GM21526 (cell line): ENCODE data around the gene FLT3.
"Not testable (repeated sequence)": the region's sequence is repeated elsewhere in the genome, so short reads cannot be mapped to it uniquely, and the experiment has no call there.

Source experiments
- ATAC-seq: cut with Tn5 transposase; IDR thresholded peaks from one replicate; pipeline ENCODE4 v1.9.1; 2021; ENCODE audit warnings: moderate library complexity; ENCODE audit not compliant: unreplicated experiment, low FRiP score

The FLT3 gene

DNA sequence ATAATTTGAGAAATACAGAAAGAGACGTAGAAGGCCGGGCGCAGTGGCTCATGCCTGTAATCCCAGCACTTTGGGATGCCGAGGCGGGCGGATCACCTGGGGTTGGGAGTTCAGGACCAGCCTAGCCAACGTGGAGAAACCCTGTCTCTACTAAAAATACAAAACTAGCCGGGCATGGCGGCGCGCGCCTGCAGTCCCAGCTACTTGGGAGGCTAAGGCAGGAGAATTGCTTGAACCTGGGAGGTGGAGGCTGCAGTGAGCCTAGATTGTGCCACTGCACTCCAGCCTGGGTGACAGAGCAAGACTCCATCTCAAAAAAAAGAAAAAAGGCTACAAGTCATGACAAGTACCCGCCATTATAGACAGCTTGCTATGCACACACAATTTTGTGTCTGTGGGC lies 95.4 kb downstream of the FLT3 start:
- not testable (repeated sequence) for ATAC-seq

- ATAC-seq, result no peak
Measured at GRCh38 chr13:28002886-28003698, 97.3 kb downstream of the FLT3 start.

- no peak for ATAC-seq
Measured at GRCh38 chr13:28001837-28002473, 98.4 kb downstream of the FLT3 start.

DNA sequence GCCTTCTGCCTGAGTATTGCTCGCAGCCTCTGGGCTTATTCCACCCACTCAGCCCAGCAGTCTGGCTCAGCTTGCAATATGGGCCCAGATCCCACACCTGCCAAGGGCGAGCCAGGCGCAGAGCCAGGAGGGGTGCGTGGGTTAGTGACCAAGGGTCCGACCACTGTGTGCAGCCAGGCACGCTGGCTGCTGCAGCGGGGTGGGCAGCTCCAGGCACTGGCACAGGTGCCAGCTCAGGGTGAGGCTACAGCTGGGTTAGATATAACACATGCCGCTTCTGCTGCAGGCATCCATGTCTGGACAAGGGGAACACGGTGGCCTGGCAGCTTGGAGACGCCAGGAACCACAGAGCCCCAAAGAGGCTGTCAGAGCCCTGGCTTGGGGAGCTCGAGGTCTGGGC lies 99.3 kb downstream of the FLT3 start:
- no peak for ATAC-seq

DNA sequence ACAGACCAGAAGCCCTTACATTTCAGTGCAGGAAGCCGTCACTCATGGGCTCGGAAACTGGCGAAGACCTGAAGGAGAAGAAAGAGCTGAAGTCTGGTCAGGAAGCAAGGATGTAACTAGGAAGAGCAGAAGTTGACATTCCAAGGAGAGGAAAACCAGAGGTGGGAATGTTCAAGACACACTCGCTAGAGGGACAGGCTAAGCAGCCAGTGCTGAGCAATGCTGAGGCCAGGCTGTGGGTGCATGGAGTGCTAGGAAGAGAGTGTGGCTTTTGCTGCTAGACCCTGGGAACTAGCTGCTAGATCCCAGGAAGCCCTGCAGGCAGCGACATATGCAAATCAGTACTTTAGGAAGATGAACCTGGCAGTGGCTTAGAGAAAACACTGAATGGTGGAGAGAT lies 99.8 kb downstream of the FLT3 start:
- no peak for ATAC-seq

DNA sequence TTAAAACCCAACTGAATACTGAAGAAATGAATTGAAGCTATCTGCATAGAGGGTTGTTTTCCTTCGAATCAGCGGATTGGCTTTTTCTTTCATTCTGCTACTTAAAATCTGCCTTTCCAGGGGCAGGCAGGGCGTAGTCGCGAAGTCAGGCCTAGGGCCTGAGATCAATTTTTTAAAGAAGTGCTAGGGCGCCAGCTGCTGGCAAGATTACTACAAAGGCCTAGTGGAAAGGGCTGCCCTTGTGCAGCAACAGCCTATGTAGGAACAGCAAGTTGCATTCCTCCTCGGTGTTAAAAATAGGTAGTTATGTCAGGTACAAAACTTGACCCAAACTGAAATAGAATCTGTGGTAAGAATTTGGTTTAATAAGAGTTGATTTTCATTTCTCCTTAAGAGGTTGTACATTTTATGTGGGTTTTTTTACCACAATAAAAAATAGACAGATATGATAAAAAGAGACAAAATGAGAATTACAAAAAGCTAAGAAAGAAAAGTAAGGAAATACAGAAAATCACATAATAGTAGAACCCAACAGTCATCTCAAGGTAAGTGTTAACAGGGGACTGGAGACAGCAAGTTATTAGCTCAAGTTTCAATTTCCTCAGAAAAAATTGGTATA lies 102.4 kb downstream of the FLT3 start:
- no peak for ATAC-seq

DNA sequence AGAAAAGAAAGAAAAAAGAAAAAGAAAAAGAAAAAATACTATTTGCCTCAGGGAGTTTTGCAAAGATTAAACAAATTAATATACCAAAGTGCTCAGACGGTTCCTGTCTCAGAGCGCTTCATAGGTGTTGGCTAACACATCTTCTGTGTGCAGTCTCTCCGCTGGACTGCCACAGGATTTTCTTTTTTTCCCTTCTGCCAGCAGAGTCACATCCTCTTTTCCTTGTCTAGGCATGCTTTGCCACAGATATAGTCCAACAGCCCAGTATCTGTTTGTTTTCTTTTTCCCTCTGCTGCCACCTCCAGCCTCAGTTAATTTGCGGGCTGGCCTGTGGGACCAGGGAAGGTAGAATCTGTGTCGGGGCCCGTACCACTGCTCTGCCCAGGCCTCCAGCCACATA lies 108.5 kb downstream of the FLT3 start:
- no peak for ATAC-seq

- ATAC-seq, result no peak
Measured at GRCh38 chr13:27988520-27988919, 111.9 kb downstream of the FLT3 start, which contains the start of gene URAD. Gene URAD (minus strand): TSS chr13:27988693. CDS start chr13:27988637, 56 bp downstream.

GRCh38 chr13:27985600-27985999 lies 114.8 kb downstream of the FLT3 start:
- no peak for ATAC-seq

DNA sequence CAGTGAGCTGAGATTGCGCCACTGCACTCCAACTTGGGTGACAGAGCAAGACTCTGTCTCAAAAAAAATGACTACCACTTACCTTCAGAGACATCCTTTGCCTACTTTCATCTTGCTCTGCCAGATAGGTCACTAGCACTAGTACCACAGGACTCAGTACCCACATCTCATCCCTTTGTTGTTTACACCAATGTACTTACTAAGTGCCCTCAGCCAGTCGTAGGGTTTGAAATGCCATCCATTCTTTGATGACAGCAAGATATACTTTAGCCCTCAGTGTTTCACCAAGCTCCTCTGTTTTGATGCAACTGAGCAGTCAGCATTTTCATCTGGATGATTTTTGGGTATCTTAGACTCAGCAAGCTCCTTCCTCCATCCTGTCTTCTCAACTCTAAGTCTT lies 118.0 kb downstream of the FLT3 start:
- ATAC-seq, result no peak

- ATAC-seq, result no peak
Measured at GRCh38 chr13:27981006-27981708, 119.2 kb downstream of the FLT3 start.

DNA sequence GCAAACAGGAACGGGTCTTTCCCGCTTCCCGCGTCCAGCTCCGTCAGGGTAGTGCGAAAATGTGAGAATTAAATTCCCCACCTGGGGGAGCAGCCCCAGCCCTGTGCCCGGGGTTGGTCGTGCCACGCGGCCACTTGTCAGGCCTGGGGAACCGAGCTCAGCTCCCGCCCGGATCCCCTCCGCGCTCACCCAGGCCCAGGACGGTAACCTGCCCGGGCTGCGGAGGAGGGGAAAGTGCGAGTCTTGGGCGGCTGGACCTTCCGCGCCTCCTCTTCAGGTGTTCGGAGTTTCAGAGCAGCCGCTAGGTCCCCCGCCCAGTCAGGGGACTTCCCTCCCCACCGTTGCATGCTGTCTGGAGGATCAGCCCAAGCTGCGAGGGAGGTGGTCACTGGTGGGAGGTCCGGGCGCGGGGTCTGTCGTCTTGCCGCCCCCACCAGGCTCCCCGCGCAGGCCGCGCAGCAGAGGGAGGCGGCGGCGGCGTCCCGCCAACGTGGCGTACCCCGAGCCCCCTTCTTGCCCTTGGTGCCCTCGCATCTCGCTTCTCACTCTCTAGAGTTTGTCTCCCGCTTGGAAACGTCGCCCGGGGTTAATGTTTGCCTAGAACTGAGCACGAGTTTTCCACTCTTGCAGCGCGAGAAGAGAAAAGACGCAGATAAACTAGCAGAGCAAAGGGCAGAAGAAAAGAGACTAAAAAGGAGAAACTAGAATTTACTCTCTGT lies 119.9 kb downstream of the FLT3 start:
- no peak for ATAC-seq

DNA sequence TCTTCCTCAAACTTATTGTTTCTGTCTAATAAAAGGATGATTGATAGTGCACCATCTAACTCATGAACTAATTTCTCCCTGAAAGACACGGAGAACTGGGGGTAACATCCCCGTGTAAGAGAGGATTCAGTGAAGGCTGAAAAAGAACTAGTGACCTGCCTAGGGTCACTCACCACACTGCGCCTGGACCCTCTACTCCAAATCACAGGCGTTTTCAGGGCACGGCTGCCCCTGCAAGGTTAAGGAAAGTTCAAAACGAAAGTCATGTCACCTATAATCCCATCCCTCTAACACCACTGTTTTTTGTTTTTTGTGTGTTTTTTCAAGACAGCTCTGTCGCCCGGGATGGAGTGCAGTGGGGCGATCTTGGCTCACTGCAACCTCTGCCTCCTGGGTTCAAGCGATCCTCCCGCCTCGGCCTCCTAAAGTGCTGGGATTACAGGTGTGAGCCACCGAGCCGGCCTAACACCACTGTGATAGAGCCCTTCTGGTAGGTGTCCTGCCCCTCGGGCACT lies 120.6 kb downstream of the FLT3 start:
- ATAC-seq, result no peak

- ATAC-seq, result no peak
Measured at GRCh38 chr13:27979001-27979643, 121.3 kb downstream of the FLT3 start.

GRCh38 chr13:27978301-27978968 lies 121.9 kb downstream of the FLT3 start:
- no peak for ATAC-seq

GRCh38 chr13:27977476-27978300 lies 122.7 kb downstream of the FLT3 start:
- ATAC-seq, result no peak

DNA sequence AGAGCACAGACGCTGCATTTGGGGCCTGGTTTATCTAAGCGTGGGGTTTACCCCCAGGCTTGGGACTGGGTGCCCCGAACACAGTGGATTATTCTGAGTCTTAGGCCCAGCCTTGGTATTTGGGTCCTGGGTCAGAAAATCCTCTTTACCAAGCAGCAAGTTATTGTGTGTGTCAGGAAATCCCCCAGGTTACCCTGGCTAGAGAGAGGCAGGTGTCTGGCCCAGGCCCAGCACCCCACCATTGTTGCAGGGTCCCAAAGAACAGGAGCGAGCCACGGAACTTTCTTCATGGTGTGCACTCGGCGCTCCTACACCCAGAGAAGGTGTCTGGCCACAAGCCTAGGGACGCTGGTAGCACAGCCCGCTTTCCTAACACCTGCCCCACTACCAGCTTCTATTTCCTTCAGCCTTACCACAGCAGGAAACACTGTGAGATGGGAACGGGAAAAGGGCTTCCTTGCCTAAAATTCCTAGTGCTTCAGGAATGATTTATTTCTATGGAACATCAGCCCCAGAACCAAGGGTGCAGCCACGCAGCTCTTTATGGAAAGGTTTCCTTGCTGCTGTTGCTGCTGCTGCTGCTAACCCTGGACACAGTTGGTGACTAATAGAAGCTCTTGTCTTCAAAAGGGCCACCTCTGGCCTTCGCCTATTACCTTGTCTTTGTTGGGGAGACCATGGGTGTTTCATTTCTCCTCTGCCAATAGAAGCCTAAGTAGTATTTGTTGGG lies 123.8 kb downstream of the FLT3 start:
- no peak for ATAC-seq
